HEK293 (cell line): ENCODE results near the gene SULF2.

Source experiments
- CTCF ChIA-PET: fragments of 350-600 bp; formaldehyde crosslinking; extraction: SDS; loops from one replicate; lab custom pipeline; 2021; ENCODE audit warnings: antibody characterized with exemption; lab: Yijun Ruan, JAX
- POLR2A ChIA-PET: fragments of 300-600 bp; formaldehyde crosslinking; extraction: SDS; loops from one replicate; lab custom pipeline; 2020; ENCODE audit warnings: antibody characterized with exemption, inconsistent platforms; lab: Yijun Ruan, JAX
- H3K27ac ChIP-seq: fragments of 200-500 bp; sonication (Bioruptor generic); 2 replicates; pipeline ENCODE4 v1.5.1; 2014; ENCODE audit warnings: low read depth, low read length, control low read depth, inconsistent platforms; ENCODE audit errors: extremely low read depth
- H3K36me3 ChIP-seq, 2 experiments: fragments of 200-500 bp in 1 of 2; sonication (Bioruptor generic) in 1 of 2; 1 replicate in 1 of 2; 2 replicates in 1 of 2; pipeline ENCODE4 v1.5.1; 2014 to 2017; ENCODE audit warnings: inconsistent platforms in 2 of 2, low read length in 2 of 2; ENCODE audit not compliant: control insufficient read depth in 2 of 2, insufficient read depth in 1 of 2
- H3K4me1 ChIP-seq: fragments of 200-500 bp; sonication (Bioruptor generic); 2 replicates; pipeline ENCODE4 v1.5.1; 2014; ENCODE audit warnings: mild to moderate bottlenecking, low read length, inconsistent platforms; ENCODE audit not compliant: control insufficient read depth, insufficient read depth
- H3K4me3 ChIP-seq: 2 replicates; pipeline ENCODE4 v1.5.1; 2011; ENCODE audit warnings: low read depth, mild to moderate bottlenecking, control low read depth, low read length, moderate library complexity
- H3K9me3 ChIP-seq: fragments of 200-500 bp; sonication (Bioruptor generic); 2 replicates; pipeline ENCODE4 v1.5.1; 2014; ENCODE audit warnings: low read depth, low read length, inconsistent platforms; ENCODE audit not compliant: control insufficient read depth, insufficient read depth
- ATF2 ChIP-seq: fragments of 450-650 bp; formaldehyde crosslinking; IDR thresholded peaks from 2 replicates; pipeline ENCODE4 v1.5.1; 2016; ENCODE audit warnings: missing biosample characterization, missing genetic modification characterization, low read depth
- GLI2 ChIP-seq: fragments of 450-650 bp; formaldehyde crosslinking; IDR thresholded peaks from 2 replicates; pipeline ENCODE4; 2017; ENCODE audit warnings: missing biosample characterization, missing genetic modification characterization, low read depth, borderline replicate concordance
- GLI4 ChIP-seq: fragments of 450-650 bp; formaldehyde crosslinking; IDR thresholded peaks from 2 replicates; pipeline ENCODE4 v1.5.1; 2016; ENCODE audit warnings: missing biosample characterization, missing genetic modification characterization
- REST ChIP-seq: fragments of 450-650 bp; formaldehyde crosslinking; IDR thresholded peaks from 2 replicates; pipeline ENCODE4 v1.5.1; 2016; ENCODE audit warnings: missing biosample characterization, missing genetic modification characterization
- ZBTB49 ChIP-seq: fragments of 450-650 bp; formaldehyde crosslinking; IDR thresholded peaks from 2 replicates; pipeline ENCODE4 v1.5.1; 2016; ENCODE audit warnings: missing biosample characterization, missing genetic modification characterization, low read depth
- ZBTB8A ChIP-seq: fragments of 450-650 bp; formaldehyde crosslinking; IDR thresholded peaks from 2 replicates; pipeline ENCODE4 v1.5.1; 2016; ENCODE audit warnings: missing biosample characterization, missing genetic modification characterization
- ZFP69B ChIP-seq: fragments of 450-650 bp; formaldehyde crosslinking; IDR thresholded peaks from 2 replicates; pipeline ENCODE4 v1.5.1; 2016; ENCODE audit warnings: missing biosample characterization, missing genetic modification characterization
- ZNF16 ChIP-seq: fragments of 450-650 bp; formaldehyde crosslinking; IDR thresholded peaks from 2 replicates; pipeline ENCODE4 v1.5.1; 2016; ENCODE audit warnings: low read depth, missing biosample characterization, missing genetic modification characterization
- ZNF175 ChIP-seq: fragments of 450-650 bp; formaldehyde crosslinking; IDR thresholded peaks from 2 replicates; pipeline ENCODE4 v1.5.1; 2016; ENCODE audit warnings: missing biosample characterization, missing genetic modification characterization
- ZNF248 ChIP-seq: fragments of 450-650 bp; formaldehyde crosslinking; IDR thresholded peaks from 2 replicates; pipeline ENCODE4 v1.5.1; 2017; ENCODE audit warnings: missing biosample characterization, missing genetic modification characterization
- ZNF324 ChIP-seq: fragments of 450-650 bp; formaldehyde crosslinking; IDR thresholded peaks from 2 replicates; pipeline ENCODE4 v1.5.1; 2016; ENCODE audit warnings: missing biosample characterization, missing genetic modification characterization
- ZNF350 ChIP-seq: fragments of 450-650 bp; formaldehyde crosslinking; IDR thresholded peaks from 2 replicates; pipeline ENCODE4 v1.5.0; 2017; ENCODE audit warnings: missing biosample characterization, mild to moderate bottlenecking, missing genetic modification characterization
- ZNF416 ChIP-seq: fragments of 450-650 bp; formaldehyde crosslinking; IDR thresholded peaks from 2 replicates; pipeline ENCODE4 v1.5.1; 2016; ENCODE audit warnings: missing biosample characterization, missing genetic modification characterization
- ZNF558 ChIP-seq: fragments of 450-650 bp; formaldehyde crosslinking; IDR thresholded peaks from 2 replicates; pipeline ENCODE4 v1.5.1; 2016; ENCODE audit warnings: missing biosample characterization, missing genetic modification characterization
- ZNF664 ChIP-seq: fragments of 450-650 bp; formaldehyde crosslinking; IDR thresholded peaks from 2 replicates; pipeline ENCODE4 v1.5.1; 2016; ENCODE audit warnings: missing biosample characterization, missing genetic modification characterization
- ZNF76 ChIP-seq: fragments of 450-650 bp; formaldehyde crosslinking; IDR thresholded peaks from 2 replicates; pipeline ENCODE4; 2016; ENCODE audit warnings: low read depth, missing biosample characterization, missing genetic modification characterization, borderline replicate concordance
- ZSCAN16 ChIP-seq: fragments of 450-650 bp; formaldehyde crosslinking; IDR thresholded peaks from 2 replicates; pipeline ENCODE4 v1.5.1; 2016; ENCODE audit warnings: missing biosample characterization, missing genetic modification characterization
- ZSCAN18 ChIP-seq: fragments of 450-650 bp; formaldehyde crosslinking; IDR thresholded peaks from 2 replicates; pipeline ENCODE4 v1.5.1; 2016; ENCODE audit warnings: missing biosample characterization, missing genetic modification characterization
- ZSCAN23 ChIP-seq: fragments of 450-650 bp; formaldehyde crosslinking; IDR thresholded peaks from 2 replicates; pipeline ENCODE4 v1.5.1; 2016; ENCODE audit warnings: missing biosample characterization, missing genetic modification characterization
- ZXDB ChIP-seq: fragments of 450-650 bp; formaldehyde crosslinking; IDR thresholded peaks from 2 replicates; pipeline ENCODE4 v1.5.1; 2016; ENCODE audit warnings: missing biosample characterization, missing genetic modification characterization

Gene SULF2

GRCh38 chr20:47682916-47683315, 102.4 kb downstream of the SULF2 start:
- no peak for TF ChIP-seq ZNF324 (tag by site-specific recombination)
- no peak for TF ChIP-seq ZNF248 (tag by site-specific recombination)
- TF ChIP-seq ZBTB8A (tag by site-specific recombination) = no peak
- TF ChIP-seq ZNF416 (tag by site-specific recombination) = no peak
- no peak for TF ChIP-seq ZNF175
- no peak for TF ChIP-seq ZNF664
- TF ChIP-seq ZSCAN23 (tag by site-specific recombination) = no peak
- TF ChIP-seq ZNF350 (tag by site-specific recombination) = no peak
- no peak for TF ChIP-seq ZNF76
- TF ChIP-seq ATF2 = no peak
- no peak for TF ChIP-seq ZBTB49
- no peak for TF ChIP-seq GLI4 (tag by site-specific recombination)
- no peak for TF ChIP-seq ZXDB (tag by site-specific recombination)
- no peak overlapping the region for H3K4me3 ChIP-seq
- H3K27ac ChIP-seq = no peak overlapping the region
- ChIA-PET POLR2A (no interaction called here), CTCF (no interaction called here)
- no peaks in the 10 kb centered on the region for H3K9me3 ChIP-seq
- no peaks in the 10 kb centered on the region for H3K4me1 ChIP-seq
- H3K36me3 ChIP-seq = peaks cover 0 to 58% of the 10 kb centered on the region in 2 experiments; a peak in 2 of 3 replicates

GRCh38 chr20:47682028-47682783, 103.1 kb downstream of the SULF2 start:
- H3K36me3 ChIP-seq = peaks cover 0 to 62% of the 10 kb centered on the region in 2 experiments; a peak in 2 of 3 replicates
- no peak overlapping the region for H3K27ac ChIP-seq
- ChIA-PET CTCF (interaction anchor here (1.0 kb wide), 1 partner anchor 938 kb away, joined by 4 read pairs; no protein-coding TSS in a partner anchor), POLR2A (no interaction called here)
- no peaks in the 10 kb centered on the region for H3K9me3 ChIP-seq
- TF ChIP-seq ZSCAN16 (tag by site-specific recombination) = no peak
- no peak for TF ChIP-seq ZNF558 (tag by site-specific recombination)
- TF ChIP-seq REST (tag by site-specific recombination) = no peak
- no peak for TF ChIP-seq ZFP69B (tag by site-specific recombination)
- no peak for TF ChIP-seq ZSCAN18
- no peak for TF ChIP-seq GLI2 (tag by site-specific recombination)
- no peak for TF ChIP-seq ZNF16
- no peak overlapping the region for H3K4me3 ChIP-seq
- no peaks in the 10 kb centered on the region for H3K4me1 ChIP-seq
